ENCODE measurements around the gene HMGN5. TPM values are rescaled to one million over a fixed set of nuclear protein-coding genes. Genes with fewer than 3 reads are reported as not detected.

The HMGN5 gene
- total RNA-seq, 1 donor, result 2.0 TPM

- H3K4me3 ChIP-seq (ENCODE audit: low read depth, low read length), result no peak overlapping the region
- no peak for TF ChIP-seq CTCF (IDR thresholded peaks at IDR 0.05; ENCODE audit: insufficient read depth, low read length)
- no peak for DNase-seq (ENCODE audit: low read depth)
Observed at GRCh38 chrX:81231476-81231875, 29.8 kb upstream of the HMGN5 start.

- DNase-seq (ENCODE audit: low read depth), result no peak
- no peak for TF ChIP-seq CTCF (IDR thresholded peaks at IDR 0.05; ENCODE audit: insufficient read depth, low read length)
- H3K4me3 ChIP-seq (ENCODE audit: low read depth, low read length), result no peak overlapping the region
Observed at GRCh38 chrX:81229901-81230300, 28.2 kb upstream of the HMGN5 start.

- TF ChIP-seq CTCF (IDR thresholded peaks at IDR 0.05; ENCODE audit: insufficient read depth, low read length), result no peak
- DNase-seq (ENCODE audit: low read depth), result no peak
- no peak overlapping the region for H3K4me3 ChIP-seq (ENCODE audit: low read depth, low read length)
Observed at GRCh38 chrX:81229229-81229628, 27.5 kb upstream of the HMGN5 start.

- H3K4me3 ChIP-seq (ENCODE audit: low read depth, low read length), result no peak overlapping the region
Observed at GRCh38 chrX:81215685-81216084, 14.0 kb upstream of the HMGN5 start.

GRCh38 chrX:81208916-81209315 lies 7.2 kb upstream of the HMGN5 start:
- no peak for TF ChIP-seq CTCF (IDR thresholded peaks at IDR 0.05; ENCODE audit: insufficient read depth, low read length)
- no peak for DNase-seq (ENCODE audit: low read depth)
- no peak overlapping the region for H3K4me3 ChIP-seq (ENCODE audit: low read depth, low read length)

More at GRCh38 chrX:81215685-81216084, 14.0 kb upstream of the HMGN5 start:
- no peak for TF ChIP-seq CTCF (IDR thresholded peaks at IDR 0.05; ENCODE audit: insufficient read depth, low read length)
- DNase-seq (ENCODE audit: low read depth), result no peak

- DNase-seq (ENCODE audit: low read depth), result no peak
- no peak for TF ChIP-seq CTCF (IDR thresholded peaks at IDR 0.05; ENCODE audit: insufficient read depth, low read length)
- H3K4me3 ChIP-seq (ENCODE audit: low read depth, low read length), result no peak overlapping the region
Observed at GRCh38 chrX:81206476-81206875, 4.8 kb upstream of the HMGN5 start.

GRCh38 chrX:81205551-81205950 lies 3.8 kb upstream of the HMGN5 start:
- H3K4me3 ChIP-seq (ENCODE audit: low read depth, low read length), result no peak overlapping the region
- TF ChIP-seq CTCF (IDR thresholded peaks at IDR 0.05; ENCODE audit: insufficient read depth, low read length), result no peak
- no peak for DNase-seq (ENCODE audit: low read depth)

All from fibroblast of the aortic adventitia (primary cell).